NCI-H1436 treated with DMSO at 0.1 percent for 48 hours (cell line): ENCODE results near the gene NHSL1.

Experiments
- DNase-seq: peaks from one replicate; lab custom pipeline; 2025; lab: John Stamatoyannopoulos, UW

The NHSL1 gene

GRCh38 chr6:138524526-138524925 is 25.2 kb upstream of the NHSL1 start:
- DNase-seq, result no peak

- no peak for DNase-seq
Observed at GRCh38 chr6:138523347-138524210, 24.3 kb upstream of the NHSL1 start.

- DNase-seq, result no peak
Observed at GRCh38 chr6:138522611-138523010, 23.3 kb upstream of the NHSL1 start.

GRCh38 chr6:138521790-138522189 is 22.5 kb upstream of the NHSL1 start:
- DNase-seq, result no peak

- DNase-seq, result no peak
Observed at GRCh38 chr6:138520463-138520862, 21.2 kb upstream of the NHSL1 start.

GRCh38 chr6:138518054-138518453 is 18.8 kb upstream of the NHSL1 start:
- DNase-seq, result no peak

GRCh38 chr6:138517635-138518034 is 18.3 kb upstream of the NHSL1 start:
- DNase-seq, result no peak

- no peak for DNase-seq
Observed at GRCh38 chr6:138515657-138516248, 16.5 kb upstream of the NHSL1 start.

GRCh38 chr6:138514860-138515540 is 15.7 kb upstream of the NHSL1 start:
- DNase-seq, result no peak

GRCh38 chr6:138512609-138513008 is 13.3 kb upstream of the NHSL1 start:
- no peak for DNase-seq

GRCh38 chr6:138510093-138510492 is 10.8 kb upstream of the NHSL1 start:
- DNase-seq, result no peak

GRCh38 chr6:138509371-138509770 is 10.1 kb upstream of the NHSL1 start:
- DNase-seq, result peak; percentile 20

GRCh38 chr6:138508676-138508988 is 9.3 kb upstream of the NHSL1 start:
- no peak for DNase-seq

GRCh38 chr6:138507977-138508675 is 8.8 kb upstream of the NHSL1 start:
- DNase-seq, result no peak

GRCh38 chr6:138504764-138505689 is 5.7 kb upstream of the NHSL1 start:
- DNase-seq, result no peak

GRCh38 chr6:138503881-138504680 is 4.8 kb upstream of the NHSL1 start:
- DNase-seq, result no peak

- no peak for DNase-seq
Observed at GRCh38 chr6:138502546-138502945, 3.3 kb upstream of the NHSL1 start.

GRCh38 chr6:138500867-138501446 is 1.7 kb upstream of the NHSL1 start:
- no peak for DNase-seq

- DNase-seq, result no peak
Observed at GRCh38 chr6:138500045-138500665, 861 bp upstream of the NHSL1 start.
